Adrenal gland (tissue), 5 donors: ENCODE results near the gene FOXN1.

Source experiments
- CTCF ChIP-seq, 6 experiments: fragments of 450-650 bp in 4 of 6; fragments of 200-600 bp in 2 of 6; sonication (generic) in 1 of 6; IDR thresholded peaks; 1 replicate in 5 of 6; 2 replicates in 1 of 6; pipeline versions ENCODE4 v1.5.1 to v1.8.0; 2016 to 2021; ENCODE audit warnings: antibody characterized with exemption in 6 of 6, mild to moderate bottlenecking in 2 of 6, moderate library complexity in 1 of 6
- POLR2A ChIP-seq, 2 donors: fragments of 450-650 bp; IDR thresholded peaks; one replicate each; pipeline ENCODE4 v1.6.1; 2017; ENCODE audit warnings: antibody characterized with exemption in 2 of 2, mild to moderate bottlenecking in 2 of 2, moderate library complexity in 1 of 2
- donor health status: DM: no; HTN: no; CAD: no.

- TF ChIP-seq CTCF (IDR thresholded peaks at IDR 0.05) (no peak), POLR2A (IDR thresholded peaks at IDR 0.05) (no peak)
These were observed 28.7 kb downstream of the FOXN1 start for GRCh38 chr17:28534740-28535375.
